Smooth muscle cell of bladder (primary cell): ENCODE measurements around the gene APOB. TPM values are rescaled to one million over a fixed set of nuclear protein-coding genes. Genes with fewer than 3 reads are reported as not detected.

ENCODE experiments used
- total RNA-seq: library from RNA; depleted of rRNA; stranded (reverse); fragments of >200 nt; gene quantifications from 2 replicates; pipeline ENCODE4 v1.2.3, GENCODE V29; 2014

Gene APOB, protein sequence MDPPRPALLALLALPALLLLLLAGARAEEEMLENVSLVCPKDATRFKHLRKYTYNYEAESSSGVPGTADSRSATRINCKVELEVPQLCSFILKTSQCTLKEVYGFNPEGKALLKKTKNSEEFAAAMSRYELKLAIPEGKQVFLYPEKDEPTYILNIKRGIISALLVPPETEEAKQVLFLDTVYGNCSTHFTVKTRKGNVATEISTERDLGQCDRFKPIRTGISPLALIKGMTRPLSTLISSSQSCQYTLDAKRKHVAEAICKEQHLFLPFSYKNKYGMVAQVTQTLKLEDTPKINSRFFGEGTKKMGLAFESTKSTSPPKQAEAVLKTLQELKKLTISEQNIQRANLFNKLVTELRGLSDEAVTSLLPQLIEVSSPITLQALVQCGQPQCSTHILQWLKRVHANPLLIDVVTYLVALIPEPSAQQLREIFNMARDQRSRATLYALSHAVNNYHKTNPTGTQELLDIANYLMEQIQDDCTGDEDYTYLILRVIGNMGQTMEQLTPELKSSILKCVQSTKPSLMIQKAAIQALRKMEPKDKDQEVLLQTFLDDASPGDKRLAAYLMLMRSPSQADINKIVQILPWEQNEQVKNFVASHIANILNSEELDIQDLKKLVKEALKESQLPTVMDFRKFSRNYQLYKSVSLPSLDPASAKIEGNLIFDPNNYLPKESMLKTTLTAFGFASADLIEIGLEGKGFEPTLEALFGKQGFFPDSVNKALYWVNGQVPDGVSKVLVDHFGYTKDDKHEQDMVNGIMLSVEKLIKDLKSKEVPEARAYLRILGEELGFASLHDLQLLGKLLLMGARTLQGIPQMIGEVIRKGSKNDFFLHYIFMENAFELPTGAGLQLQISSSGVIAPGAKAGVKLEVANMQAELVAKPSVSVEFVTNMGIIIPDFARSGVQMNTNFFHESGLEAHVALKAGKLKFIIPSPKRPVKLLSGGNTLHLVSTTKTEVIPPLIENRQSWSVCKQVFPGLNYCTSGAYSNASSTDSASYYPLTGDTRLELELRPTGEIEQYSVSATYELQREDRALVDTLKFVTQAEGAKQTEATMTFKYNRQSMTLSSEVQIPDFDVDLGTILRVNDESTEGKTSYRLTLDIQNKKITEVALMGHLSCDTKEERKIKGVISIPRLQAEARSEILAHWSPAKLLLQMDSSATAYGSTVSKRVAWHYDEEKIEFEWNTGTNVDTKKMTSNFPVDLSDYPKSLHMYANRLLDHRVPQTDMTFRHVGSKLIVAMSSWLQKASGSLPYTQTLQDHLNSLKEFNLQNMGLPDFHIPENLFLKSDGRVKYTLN (N-terminal part only)
- total RNA-seq = under 0.01 TPM in 2 replicates

DNA sequence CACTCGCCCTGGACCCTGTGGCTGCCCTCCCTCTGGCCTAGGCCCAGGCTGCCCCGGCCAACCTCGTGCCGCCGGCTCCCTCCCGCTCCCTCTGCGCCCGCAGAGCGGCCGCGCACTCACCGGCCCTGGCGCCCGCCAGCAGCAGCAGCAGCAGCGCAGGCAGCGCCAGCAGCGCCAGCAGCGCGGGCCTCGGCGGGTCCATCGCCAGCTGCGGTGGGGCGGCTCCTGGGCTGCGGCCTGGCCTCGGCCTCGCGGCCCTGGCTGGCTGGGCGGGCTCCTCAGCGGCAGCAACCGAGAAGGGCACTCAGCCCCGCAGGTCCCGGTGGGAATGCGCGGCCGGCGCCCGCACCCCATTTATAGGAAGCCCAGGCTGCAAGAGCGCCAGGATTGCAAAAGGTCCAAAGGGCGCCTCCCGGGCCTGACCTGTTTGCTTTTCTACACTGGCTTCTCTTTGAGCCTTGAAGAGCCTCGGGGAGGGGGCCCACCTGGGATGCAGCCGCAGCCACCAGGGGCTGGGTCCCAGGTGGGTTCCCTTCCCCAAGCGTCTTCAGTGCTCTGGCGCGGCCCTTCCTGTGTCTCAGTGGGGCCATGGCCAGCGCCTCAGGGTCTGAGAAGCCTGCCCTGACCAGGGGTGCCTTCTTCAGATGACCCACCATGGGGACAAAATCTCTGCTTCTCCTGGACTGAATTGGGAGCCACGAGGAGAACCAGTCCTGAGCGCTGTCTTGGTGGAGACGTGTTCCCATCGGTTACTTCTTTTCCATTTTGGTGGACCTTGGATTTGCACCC, at the start of gene APOB:
APOB (minus strand) TSS at position 330 of the 789 bp plus-strand sequence; CDS start at position 202, 128 bp downstream.

Other genes starting within 250 kb of the APOB start
- 13.5 and 14.8 TPM in 2 replicates for gene LDAH, start 221.0 kb downstream of the APOB start, total RNA-seq
- gene TDRD15, start 79.9 kb upstream of the APOB start, total RNA-seq = not detected in 2 replicates